ENCODE results near the gene ITGB1BP1. TPM values are rescaled to one million over a fixed set of nuclear protein-coding genes. Genes with fewer than 3 reads are reported as not detected.

Gene ITGB1BP1
- total RNA-seq, 2 experiments from 2014 or later, result 24.4 to 25.0 TPM

GRCh38 chr2:9388950-9389911, 34.1 kb downstream of the ITGB1BP1 start:
- ChIA-PET POLR2A (no interaction called here), CTCF (no interaction called here)

DNA sequence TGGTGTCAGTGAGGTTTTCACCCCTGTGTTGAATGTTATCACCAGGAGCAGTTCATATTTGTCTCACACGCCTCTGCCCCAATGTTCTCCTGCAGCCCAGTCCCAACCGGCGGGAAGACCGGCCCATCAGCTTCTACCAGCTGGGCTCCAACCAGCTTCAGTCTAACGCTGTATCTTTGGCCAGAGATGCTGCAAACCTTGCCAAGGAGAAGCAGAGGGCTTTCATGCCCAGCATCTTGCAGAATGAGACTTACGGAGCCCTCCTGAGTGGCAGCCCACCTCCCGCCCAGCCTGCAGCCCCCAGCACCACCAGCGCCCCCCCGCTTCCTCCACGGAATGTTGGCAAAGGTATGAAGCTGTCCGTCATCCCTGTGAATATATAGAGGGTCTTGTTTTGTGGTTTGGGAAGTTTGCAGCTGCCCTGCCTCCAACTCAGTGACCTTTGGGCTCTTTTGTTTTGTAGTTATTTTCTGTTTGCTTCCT, 35.1 kb downstream of the ITGB1BP1 start:
- H3K36me3 ChIP-seq (ENCODE audit: insufficient read depth, low read length), result no peaks in the 10 kb centered on the region
- intact Hi-C loops (cut with DNase I, micrococcal nuclease), result no loop called here
- no peak overlapping the region for H3K27ac Mint-ChIP-seq
- H3K36me3 Mint-ChIP-seq (ENCODE audit: low read depth), result no peaks in the 10 kb centered on the region
- CTCF ChIA-PET, result no interaction called here
- TF ChIP-seq, protein P1, sequence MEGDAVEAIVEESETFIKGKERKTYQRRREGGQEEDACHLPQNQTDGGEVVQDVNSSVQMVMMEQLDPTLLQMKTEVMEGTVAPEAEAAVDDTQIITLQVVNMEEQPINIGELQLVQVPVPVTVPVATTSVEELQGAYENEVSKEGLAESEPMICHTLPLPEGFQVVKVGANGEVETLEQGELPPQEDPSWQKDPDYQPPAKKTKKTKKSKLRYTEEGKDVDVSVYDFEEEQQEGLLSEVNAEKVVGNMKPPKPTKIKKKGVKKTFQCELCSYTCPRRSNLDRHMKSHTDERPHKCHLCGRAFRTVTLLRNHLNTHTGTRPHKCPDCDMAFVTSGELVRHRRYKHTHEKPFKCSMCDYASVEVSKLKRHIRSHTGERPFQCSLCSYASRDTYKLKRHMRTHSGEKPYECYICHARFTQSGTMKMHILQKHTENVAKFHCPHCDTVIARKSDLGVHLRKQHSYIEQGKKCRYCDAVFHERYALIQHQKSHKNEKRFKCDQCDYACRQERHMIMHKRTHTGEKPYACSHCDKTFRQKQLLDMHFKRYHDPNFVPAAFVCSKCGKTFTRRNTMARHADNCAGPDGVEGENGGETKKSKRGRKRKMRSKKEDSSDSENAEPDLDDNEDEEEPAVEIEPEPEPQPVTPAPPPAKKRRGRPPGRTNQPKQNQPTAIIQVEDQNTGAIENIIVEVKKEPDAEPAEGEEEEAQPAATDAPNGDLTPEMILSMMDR (IDR thresholded peaks at IDR 0.05), result no peak
- H3K27ac ChIP-seq (ENCODE audit: low read depth in 1 of 2, low read length in 2 of 2), result no peak overlapping the region
- no peaks in the 10 kb centered on the region for H3K9me3 Mint-ChIP-seq
- H3K4me3 Mint-ChIP-seq, result no peak overlapping the region
- H3K9me3 ChIP-seq (ENCODE audit: control insufficient read depth in 1 of 2, insufficient read depth in 1 of 2, low read length in 2 of 2), result no peaks in the 10 kb centered on the region
- POLR2A ChIA-PET, result no interaction called here
- DNase-seq (no peak), ATAC-seq (ENCODE audit: poor library complexity) (no peak)
- H3K4me1 Mint-ChIP-seq (ENCODE audit: low read depth), result no peaks in the 10 kb centered on the region
- H3K27me3 ChIP-seq (ENCODE audit: control insufficient read depth in 1 of 2, insufficient read depth in 2 of 2, low read length in 2 of 2), result no peaks in the 10 kb centered on the region
- H3K4me1 ChIP-seq (ENCODE audit: insufficient read depth, low read length), result no peaks in the 10 kb centered on the region
- no peaks in the 10 kb centered on the region for H3K27me3 Mint-ChIP-seq
- no peak overlapping the region for H3K4me3 ChIP-seq (ENCODE audit: low read length)

More at GRCh38 chr2:9388950-9389911, 34.1 kb downstream of the ITGB1BP1 start:
- Histone ChIP-seq H3K27ac (ENCODE audit: low read depth in 1 of 2, low read length in 2 of 2) (no peak overlapping the region), H3K27me3 (ENCODE audit: control insufficient read depth in 1 of 2, insufficient read depth in 2 of 2, low read length in 2 of 2) (no peaks in the 10 kb centered on the region), H3K4me1 (ENCODE audit: insufficient read depth, low read length) (no peaks in the 10 kb centered on the region), H3K9me3 (ENCODE audit: control insufficient read depth in 1 of 2, insufficient read depth in 1 of 2, low read length in 2 of 2) (no peaks in the 10 kb centered on the region), H3K4me3 (ENCODE audit: low read length) (no peak overlapping the region), H3K36me3 (ENCODE audit: insufficient read depth, low read length) (no peaks in the 10 kb centered on the region)
- H3K27me3 Mint-ChIP-seq, result no peaks in the 10 kb centered on the region
- H3K27ac Mint-ChIP-seq, result no peak overlapping the region
- TF ChIP-seq, protein P1 (IDR thresholded peaks at IDR 0.05), result no peak
- no peak overlapping the region for H3K4me3 Mint-ChIP-seq
- H3K4me1 Mint-ChIP-seq (ENCODE audit: low read depth), result no peaks in the 10 kb centered on the region
- H3K36me3 Mint-ChIP-seq (ENCODE audit: low read depth), result no peaks in the 10 kb centered on the region
- intact Hi-C loops (cut with DNase I, micrococcal nuclease), result no loop called here
- H3K9me3 Mint-ChIP-seq, result no peaks in the 10 kb centered on the region
- DNase-seq, result no peak
- no peak for ATAC-seq (ENCODE audit: poor library complexity)

- Histone ChIP-seq H3K27me3 (ENCODE audit: control insufficient read depth in 1 of 2, insufficient read depth in 2 of 2, low read length in 2 of 2) (no peaks in the 10 kb centered on the region), H3K9me3 (ENCODE audit: control insufficient read depth in 1 of 2, insufficient read depth in 1 of 2, low read length in 2 of 2) (no peaks in the 10 kb centered on the region), H3K4me1 (ENCODE audit: insufficient read depth, low read length) (no peaks in the 10 kb centered on the region), H3K36me3 (ENCODE audit: insufficient read depth, low read length) (no peaks in the 10 kb centered on the region), H3K27ac (ENCODE audit: low read depth in 1 of 2, low read length in 2 of 2) (no peak overlapping the region), H3K4me3 (ENCODE audit: low read length) (no peak overlapping the region)
- H3K36me3 Mint-ChIP-seq (ENCODE audit: low read depth), result no peaks in the 10 kb centered on the region
- no peak overlapping the region for H3K27ac Mint-ChIP-seq
- H3K4me1 Mint-ChIP-seq (ENCODE audit: low read depth), result no peaks in the 10 kb centered on the region
- H3K27me3 Mint-ChIP-seq, result no peaks in the 10 kb centered on the region
- no peaks in the 10 kb centered on the region for H3K9me3 Mint-ChIP-seq
- POLR2A ChIA-PET, result no interaction called here
- intact Hi-C loops (cut with DNase I, micrococcal nuclease), result no loop called here
- DNase-seq (no peak), ATAC-seq (ENCODE audit: poor library complexity) (no peak)
- TF ChIP-seq, protein P1 (IDR thresholded peaks at IDR 0.05), result no peak
- CTCF ChIA-PET, result no interaction called here
- no peak overlapping the region for H3K4me3 Mint-ChIP-seq
These were observed 37.5 kb downstream of the ITGB1BP1 start for GRCh38 chr2:9385841-9386240.
